Measurements from ENCODE around the gene PLA2G4E.

Gene PLA2G4E

DNA sequence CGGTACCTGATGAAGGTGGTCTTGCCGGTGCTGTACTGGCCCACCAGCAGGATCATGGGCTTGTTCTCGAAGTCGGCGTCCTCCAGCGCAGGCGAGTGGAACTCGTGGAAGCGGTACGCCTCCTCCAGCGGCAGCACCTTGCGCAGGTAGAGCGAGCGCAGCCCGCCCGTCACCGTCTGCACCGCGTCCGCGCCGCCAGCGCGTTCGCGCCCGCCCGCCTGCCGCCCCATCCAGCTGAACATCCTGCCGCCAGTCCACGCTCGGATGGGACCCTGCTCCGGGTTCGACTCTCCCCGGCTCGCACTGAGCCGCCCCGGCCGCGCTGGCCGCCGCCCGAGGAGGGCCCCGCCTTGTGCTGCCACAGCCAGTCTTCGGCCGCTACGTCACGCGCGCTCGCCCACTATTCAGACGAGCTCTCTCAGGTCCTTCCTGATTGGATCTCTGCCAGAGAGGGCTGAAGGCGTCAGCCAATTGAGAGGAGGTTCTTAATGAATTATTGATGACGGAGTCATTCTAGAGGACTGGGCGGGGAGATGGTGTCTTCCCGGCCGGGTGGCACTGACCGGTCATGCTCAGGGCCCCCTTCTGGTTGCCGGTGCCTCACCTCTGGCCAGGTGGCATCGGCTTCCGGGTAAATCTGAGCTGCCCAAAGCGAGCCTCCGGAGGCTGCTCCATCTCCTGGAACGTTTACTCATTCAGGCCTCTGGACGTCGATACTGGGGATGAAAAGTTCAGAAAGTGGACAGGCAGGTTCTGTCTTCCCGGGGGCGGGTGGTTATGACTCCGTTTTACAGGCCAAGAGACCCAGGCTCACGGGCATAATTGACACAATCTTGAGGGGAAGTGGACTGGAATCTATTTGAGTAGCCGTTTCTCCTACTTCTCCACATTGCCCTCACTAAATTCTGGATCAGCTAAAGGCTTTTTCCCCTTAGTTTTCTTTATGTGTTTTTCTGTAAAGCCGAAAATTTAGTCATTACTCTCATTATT, 48.3 kb downstream of the PLA2G4E start, which contains the start of gene EHD4:
Gene EHD4, minus strand, starts transcription at position 305 of the 990 bp plus-strand sequence. Its CDS starts 63 bp downstream, at position 242.
- TF ChIP-seq, protein P1, sequence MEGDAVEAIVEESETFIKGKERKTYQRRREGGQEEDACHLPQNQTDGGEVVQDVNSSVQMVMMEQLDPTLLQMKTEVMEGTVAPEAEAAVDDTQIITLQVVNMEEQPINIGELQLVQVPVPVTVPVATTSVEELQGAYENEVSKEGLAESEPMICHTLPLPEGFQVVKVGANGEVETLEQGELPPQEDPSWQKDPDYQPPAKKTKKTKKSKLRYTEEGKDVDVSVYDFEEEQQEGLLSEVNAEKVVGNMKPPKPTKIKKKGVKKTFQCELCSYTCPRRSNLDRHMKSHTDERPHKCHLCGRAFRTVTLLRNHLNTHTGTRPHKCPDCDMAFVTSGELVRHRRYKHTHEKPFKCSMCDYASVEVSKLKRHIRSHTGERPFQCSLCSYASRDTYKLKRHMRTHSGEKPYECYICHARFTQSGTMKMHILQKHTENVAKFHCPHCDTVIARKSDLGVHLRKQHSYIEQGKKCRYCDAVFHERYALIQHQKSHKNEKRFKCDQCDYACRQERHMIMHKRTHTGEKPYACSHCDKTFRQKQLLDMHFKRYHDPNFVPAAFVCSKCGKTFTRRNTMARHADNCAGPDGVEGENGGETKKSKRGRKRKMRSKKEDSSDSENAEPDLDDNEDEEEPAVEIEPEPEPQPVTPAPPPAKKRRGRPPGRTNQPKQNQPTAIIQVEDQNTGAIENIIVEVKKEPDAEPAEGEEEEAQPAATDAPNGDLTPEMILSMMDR (IDR thresholded peaks at IDR 0.05; ENCODE audit: control insufficient read depth, insufficient read depth, low read depth, low read length, missing control alignments) = peak; percentile 35
- DNase-seq (ENCODE audit: low read depth) = peak; percentile 93
- H3K4me3 ChIP-seq (ENCODE audit: control insufficient read depth, low read depth, low read length) = peak within 1 kb of the TSS; percentile 79

DNA sequence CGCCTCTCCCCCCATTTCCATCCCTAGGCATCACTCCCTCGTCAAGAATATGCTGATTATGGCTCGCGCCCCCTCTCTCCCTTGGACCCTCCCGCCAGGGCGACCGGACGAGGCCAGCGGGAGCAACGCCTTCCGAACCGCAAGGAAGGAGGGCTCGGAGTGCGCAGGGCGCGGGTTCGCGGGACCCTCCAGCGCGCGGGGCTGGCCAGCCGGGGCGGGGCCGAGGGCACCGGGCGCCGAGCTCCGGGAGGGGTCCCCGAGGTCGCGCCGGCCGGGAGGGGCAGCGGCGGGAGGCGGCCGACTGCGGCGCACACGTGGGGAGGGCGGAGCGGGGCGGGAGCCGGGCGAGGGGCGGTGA, 49.0 kb downstream of the PLA2G4E start:
- H3K4me3 ChIP-seq (ENCODE audit: control insufficient read depth, low read depth, low read length) = peak overlapping the region; percentile 79
- DNase-seq (ENCODE audit: low read depth) = no peak
- TF ChIP-seq, protein P1 (IDR thresholded peaks at IDR 0.05; ENCODE audit: control insufficient read depth, insufficient read depth, low read depth, low read length, missing control alignments) = no peak

DNA sequence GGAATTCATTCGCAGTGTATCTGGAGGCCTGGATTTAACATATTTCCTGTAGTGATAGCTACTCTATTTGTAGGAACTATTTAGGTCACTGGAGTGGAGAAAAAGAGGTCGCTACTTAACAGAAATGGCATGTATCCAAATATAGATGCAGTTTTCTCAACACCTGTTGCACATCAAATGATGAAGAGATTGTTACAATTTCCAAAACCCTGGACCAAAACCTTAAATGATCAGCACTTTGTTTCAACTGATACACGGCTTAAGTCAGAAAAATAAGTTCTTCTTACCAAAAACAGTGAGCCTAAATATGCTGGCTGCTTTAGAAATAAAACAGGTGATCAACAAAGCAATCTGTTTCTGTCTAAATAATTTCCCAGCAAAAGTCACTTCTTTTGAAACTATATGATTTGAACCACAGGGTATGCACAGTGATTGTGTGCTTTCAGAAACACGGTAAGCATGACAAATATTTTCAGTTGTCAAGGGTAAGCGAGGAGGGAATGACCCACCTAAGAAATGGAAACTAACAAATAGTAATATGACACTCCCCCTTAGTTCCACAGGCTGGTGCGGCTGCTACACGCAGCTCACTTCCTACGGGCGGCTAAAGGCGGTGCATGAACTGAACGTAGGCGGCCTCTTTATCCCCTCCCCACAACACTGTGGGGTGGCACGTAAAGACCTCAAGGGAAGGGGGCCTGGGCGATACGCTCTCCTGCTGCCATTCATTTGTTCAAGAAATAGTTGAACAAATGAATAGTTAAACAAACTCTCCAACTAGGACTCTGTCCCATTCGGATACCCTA, 49.5 kb downstream of the PLA2G4E start:
- TF ChIP-seq, protein P1 (IDR thresholded peaks at IDR 0.05; ENCODE audit: control insufficient read depth, insufficient read depth, low read depth, low read length, missing control alignments) = no peak
- DNase-seq (ENCODE audit: low read depth) = no peak

DNA sequence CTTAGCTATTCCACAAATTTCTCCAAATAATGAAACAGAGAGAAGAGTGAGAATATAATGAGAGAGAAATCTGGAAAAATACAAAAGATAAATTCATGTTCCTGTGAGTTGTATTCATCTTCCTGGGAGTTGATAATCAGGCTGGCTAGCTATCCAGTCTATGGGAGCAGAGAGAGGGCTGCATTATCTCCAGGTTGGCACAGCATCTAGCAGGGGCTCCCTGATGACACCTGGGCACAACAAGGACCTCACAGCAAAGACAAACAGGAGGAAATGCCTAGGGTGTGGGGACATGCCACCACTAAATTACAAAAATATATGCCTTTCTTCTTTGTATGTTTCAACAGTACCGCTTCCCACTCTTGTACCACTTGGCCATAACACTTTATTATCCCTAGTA, 50.4 kb downstream of the PLA2G4E start:
- H3K4me3 ChIP-seq (ENCODE audit: control insufficient read depth, low read depth, low read length) = no peak overlapping the region
- TF ChIP-seq, protein P1 (IDR thresholded peaks at IDR 0.05; ENCODE audit: control insufficient read depth, insufficient read depth, low read depth, low read length, missing control alignments) = no peak
- DNase-seq (ENCODE audit: low read depth) = no peak

More for the DNA sequence above, 49.5 kb downstream of the PLA2G4E start:
- H3K4me3 ChIP-seq (ENCODE audit: control insufficient read depth, low read depth, low read length) = peak overlapping the region; percentile 79

DNA sequence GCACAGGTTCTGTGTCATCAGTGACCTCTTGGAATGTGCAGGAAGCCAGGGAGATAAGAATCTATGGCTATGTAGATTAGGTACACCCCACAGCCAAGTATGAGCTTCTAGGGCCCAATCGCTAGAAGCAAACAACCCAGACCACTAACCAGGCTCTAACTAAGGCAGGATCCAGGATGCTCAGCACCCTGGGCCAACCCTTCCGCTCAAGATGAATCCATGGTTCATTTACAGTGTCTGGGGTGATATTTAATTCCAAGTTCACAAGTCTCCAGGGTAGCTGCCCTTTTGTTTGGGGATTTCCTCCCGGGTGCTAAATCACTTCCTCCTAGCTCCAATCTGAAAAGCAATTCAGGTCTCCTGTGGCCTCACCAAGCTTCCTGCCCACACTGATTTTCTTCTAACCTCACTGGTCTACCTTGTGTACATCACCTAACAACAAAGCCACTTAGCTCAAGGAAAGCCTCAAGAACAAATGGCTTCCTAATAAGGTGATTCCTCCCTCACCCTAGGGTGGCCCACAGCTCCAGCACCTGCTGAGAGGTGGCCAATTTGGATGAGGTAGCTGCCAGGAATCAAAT, 50.9 kb downstream of the PLA2G4E start:
- TF ChIP-seq, protein P1 (IDR thresholded peaks at IDR 0.05; ENCODE audit: control insufficient read depth, insufficient read depth, low read depth, low read length, missing control alignments) = no peak
- no peak for DNase-seq (ENCODE audit: low read depth)
- no peak overlapping the region for H3K4me3 ChIP-seq (ENCODE audit: control insufficient read depth, low read depth, low read length)

DNA sequence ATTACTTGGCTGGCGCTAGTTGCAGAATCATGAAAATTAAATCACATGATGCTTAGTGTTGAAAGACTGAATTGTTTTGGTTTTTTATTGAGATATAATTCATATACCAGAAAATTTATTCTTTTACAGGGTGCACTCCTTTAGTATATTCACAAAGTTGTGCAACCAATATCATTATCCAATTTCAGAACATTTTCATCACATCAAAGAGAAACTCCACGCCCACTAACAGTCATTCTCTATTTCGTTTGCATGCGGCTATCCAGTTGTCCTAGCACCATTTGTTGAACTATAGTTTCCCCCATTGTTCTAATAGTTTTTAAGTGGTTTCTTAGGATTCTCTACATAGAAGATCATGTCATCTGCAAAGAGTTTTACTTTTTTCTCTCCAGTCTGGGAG, 52.1 kb downstream of the PLA2G4E start:
- no peak for DNase-seq (ENCODE audit: low read depth)

More for the DNA sequence above, 52.1 kb downstream of the PLA2G4E start:
- H3K4me3 ChIP-seq (ENCODE audit: control insufficient read depth, low read depth, low read length) = no peak overlapping the region
- TF ChIP-seq, protein P1 (IDR thresholded peaks at IDR 0.05; ENCODE audit: control insufficient read depth, insufficient read depth, low read depth, low read length, missing control alignments) = no peak

Data from AG09309 (cell line).